HG03575 (cell line): ENCODE results near the gene FCHSD2.
"Not testable (repeated sequence)": the region's sequence is repeated elsewhere in the genome, so short reads cannot be mapped to it uniquely, and the experiment has no call there.

ENCODE experiments used
- ATAC-seq: cut with Tn5 transposase; IDR thresholded peaks from one replicate; pipeline ENCODE4 v1.9.1; 2021; ENCODE audit not compliant: unreplicated experiment, insufficient number of reproducible peaks, low FRiP score; ENCODE audit errors: extremely low read depth

FCHSD2 gene

DNA sequence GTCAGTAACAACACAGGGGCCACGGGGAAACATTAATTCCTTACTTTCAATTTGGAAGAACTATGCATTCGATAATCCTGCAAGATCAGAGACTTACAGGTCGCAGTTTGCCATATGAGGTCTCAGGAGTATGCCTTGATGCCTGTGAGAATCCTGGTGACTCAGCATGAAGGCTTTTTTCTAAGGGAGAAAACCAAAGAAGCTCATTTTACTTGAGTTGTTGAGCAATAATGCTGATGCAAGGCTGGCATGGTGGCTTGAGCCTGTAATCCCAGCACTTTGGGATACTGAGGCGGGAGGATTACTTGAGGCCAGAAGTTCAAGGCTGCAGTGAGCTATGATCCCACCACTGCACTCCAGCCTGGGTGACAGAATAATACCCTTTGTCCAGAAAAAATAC lies 301.3 kb downstream of the FCHSD2 start:
- ATAC-seq = no peak

DNA sequence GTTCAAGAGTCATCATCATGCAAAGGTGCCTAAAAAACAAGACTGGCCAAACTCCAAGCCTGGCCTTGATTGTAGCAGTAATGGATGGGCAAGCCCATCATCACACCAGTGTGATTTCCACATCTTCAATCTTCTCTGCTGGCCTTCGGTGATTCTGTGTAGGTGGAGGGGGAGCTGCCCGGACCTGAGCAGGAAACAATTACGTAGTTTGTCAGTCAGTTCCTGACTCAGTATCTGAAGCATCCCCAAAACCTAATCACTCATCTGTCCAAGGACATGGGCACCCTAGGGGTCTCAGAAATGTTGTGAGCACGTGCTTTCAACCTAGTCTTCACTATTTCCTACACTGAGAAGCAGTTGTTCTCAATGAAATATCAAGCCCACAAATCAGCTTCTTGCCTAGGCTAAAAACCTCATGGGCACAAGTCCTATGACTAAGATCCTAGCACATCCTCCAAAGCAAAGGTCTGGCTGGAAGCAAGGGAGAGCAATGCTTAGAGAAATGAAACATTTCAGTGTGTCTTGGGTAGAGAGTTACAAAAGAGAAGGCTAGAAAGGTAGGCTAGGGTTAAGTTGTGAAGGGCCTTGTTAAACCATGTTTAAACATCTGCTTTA lies 303.3 kb downstream of the FCHSD2 start:
- no peak for ATAC-seq

DNA sequence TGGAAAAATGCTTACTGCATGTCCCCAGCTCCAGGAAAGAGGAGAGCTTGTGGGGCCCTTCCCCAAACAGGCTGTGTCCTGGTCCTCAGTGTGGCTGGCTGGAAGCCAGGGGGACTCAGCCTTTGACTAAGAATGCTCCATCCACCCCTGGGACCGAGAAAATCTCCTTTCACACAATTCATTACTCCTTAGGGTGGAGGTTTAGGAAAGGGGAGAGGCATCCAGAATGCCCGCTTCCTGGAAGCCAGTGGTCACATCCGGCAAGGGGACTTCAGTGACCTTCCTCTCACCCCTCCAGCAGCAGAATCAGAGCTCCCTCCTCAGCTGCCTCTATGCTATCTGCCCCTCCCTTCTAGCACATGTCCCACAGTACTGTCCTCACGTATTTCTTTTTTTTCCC lies 306.0 kb downstream of the FCHSD2 start:
- ATAC-seq = no peak

DNA sequence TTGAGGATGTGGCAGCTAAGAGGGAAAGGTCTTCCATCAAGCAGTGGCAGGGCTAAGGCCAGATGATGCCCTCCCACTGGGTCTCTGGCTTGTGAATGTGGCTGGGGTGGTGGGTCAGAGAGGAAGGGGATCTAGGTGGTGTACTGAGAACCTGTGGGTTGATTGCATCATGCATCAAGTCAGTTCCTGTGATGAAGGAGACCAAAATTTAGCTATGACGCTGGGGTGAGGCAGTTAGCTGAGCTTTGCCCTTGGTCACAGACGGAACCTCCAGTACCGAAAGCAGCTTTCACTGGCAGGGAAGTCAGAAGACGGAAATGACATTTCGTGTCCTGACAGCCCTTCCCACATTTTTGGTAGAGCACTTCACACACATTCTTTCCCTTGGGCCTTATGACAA lies 307.2 kb downstream of the FCHSD2 start:
- ATAC-seq = no peak

DNA sequence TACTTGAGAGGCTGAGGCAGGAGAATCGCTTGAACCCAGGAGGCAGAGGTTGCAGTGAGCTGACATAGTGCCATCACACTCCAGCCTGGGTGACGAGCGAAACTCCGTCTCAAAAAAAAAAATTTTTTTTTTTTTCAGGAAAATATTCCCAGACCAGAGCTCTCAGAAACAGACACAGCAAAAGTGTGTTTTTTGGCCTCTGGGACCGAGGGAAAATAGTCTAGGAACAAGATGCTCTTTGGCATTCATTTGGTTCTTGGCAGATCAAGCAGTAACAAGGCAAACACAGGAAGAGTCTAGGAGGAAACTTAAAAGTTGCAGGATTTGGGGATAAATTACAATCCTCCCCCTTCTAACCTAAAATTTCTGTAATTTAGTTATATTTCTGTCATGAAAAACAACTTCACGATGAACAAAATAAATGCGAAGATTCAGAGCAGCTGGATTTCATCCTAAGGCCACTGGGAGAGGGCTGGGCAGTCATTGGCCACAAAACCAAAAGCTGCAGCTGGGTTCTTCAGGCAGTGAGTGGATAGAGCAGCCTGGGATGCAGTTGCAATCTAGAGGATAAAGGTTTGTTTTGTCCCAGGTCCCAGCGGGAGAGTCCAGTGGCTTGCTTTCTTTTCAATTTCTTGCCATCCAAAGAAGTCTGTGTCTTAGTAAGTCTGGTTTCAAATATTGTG lies 308.2 kb downstream of the FCHSD2 start:
- ATAC-seq = no peak

DNA sequence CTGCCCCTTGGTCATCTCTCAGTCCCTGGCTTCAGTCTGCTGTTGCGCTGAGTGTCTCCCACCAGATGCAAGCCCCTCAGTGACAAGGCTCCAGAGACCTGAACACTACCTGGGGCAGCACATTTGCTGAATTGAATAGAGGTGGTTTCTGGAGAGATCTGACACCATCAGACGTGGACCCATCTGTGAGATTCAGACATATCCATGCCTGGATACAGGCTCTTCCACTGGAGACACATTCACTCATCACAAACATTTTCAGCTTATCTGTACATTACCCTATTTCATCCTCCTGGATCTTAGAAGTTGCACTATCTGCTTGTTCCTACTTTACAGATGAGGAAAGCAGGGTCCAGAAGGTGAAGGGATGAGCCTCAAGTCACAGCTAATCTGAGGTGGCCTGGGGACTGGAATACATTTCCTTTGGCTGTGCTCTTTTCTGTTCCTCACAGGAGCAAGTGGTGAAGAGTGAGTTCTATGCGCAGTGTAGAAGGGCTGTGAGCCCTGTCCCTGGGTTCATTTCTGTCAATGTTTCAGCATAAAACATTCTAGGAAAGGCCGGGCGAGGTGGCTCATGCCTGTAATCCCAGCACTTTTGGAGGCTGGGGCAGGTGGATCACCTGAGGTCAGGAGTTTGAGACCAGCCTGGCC lies 308.9 kb downstream of the FCHSD2 start:
- ATAC-seq = no peak

DNA sequence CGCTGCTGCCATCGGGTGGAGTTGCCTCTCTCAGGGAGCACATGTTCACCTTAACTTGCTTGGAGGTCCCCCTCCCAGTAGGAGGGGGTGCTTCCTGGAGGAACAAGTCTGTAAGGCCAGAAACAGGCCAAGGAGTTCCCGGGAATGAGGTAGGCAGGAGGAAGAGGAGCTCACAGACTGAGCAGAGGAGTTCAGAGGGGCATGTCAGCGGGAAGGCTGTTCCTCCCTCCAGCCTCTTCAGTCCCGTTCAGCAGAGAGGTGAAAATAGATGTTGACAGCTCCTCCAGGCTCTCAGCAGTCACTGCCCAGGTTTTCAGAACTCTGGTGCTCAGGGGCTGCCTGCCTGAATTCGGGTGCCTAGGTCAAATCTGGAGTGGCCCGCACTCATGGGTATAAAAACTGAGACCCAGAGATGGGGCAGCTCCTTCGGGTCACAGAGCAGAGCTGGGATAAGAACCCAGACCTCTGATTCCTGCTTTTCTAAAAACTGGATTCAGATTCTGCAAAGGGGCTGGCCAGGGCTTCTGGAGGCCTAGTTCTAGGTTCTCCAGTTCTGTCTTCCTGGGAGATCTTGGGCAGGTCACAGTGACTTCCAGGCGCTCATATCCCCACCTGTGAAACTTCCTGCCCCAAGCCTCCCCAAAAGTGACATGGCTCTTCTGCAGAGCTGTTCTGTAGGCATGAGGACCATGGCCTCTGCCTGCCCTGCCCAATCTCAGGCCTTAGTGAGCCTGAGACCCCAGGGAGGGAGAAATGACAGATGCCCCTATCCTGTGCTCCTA lies 309.6 kb downstream of the FCHSD2 start:
- ATAC-seq = no peak

DNA sequence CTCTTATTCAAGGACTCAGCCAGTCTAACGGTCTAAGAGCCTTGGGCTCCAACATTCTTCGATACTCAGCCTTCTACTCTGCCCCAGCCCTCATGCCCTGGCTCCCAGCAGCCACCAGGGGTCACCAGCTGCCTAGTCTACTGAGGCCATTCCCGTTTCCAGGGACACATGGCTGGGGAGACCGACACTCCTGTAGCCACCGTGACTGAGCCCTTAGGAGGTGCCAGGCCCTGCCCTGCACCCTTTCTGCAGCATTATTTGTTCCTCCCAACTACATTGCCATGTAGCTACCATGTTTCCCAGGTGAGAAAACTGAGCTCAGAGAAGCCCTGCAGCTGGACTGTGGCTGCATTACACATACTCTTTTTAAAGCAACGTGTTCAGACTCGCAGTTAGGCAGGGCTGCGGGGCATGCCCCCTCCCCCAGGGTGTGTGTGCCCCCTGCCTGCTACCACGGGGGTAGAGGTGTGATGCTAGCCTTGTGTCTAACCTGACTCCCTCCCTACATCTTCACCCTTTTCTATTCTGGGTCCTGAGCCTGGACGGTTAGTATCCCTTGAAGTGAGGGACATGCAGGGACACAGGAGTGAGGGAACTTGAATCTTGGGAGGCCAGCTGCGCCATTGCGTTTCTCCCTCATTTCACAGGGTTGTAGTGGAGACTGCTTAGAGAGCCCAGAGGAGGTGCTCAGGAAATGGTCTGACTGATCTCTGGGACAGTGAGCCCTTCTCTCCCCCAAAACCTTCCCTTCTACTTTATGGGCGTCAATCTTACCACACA lies 310.4 kb downstream of the FCHSD2 start:
- ATAC-seq = no peak

DNA sequence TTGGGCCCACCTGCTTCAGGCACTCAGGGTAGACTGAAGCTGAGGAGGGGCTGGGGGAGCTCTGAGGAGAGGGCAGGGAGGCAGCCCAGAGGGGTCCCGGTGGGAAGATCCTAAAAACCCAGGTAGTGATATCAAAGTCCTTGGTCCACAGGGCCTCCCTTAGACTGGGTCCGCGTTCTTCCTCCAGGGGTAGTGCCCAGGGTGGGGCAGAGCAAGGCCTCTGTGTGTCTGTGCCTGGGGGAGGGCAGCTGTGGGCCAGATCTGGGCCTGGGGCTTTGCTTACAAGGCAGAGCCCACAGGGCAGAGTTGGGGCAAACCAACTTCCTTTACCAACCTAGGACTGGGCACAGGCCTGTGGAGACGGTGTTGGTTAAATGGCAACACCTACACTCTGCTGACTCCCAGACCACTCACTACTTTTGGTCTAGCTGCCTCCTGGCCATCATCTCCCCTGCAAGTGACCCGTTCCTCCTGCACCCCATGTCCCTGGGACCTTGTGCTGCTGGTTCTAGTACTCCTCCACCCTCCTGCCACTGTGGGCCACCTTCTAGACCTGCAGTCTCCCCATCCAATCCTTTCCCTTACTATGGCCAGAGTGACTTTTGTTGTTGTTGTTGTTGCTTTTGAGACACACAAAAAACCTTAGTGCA lies 312.1 kb downstream of the FCHSD2 start:
- no peak for ATAC-seq

DNA sequence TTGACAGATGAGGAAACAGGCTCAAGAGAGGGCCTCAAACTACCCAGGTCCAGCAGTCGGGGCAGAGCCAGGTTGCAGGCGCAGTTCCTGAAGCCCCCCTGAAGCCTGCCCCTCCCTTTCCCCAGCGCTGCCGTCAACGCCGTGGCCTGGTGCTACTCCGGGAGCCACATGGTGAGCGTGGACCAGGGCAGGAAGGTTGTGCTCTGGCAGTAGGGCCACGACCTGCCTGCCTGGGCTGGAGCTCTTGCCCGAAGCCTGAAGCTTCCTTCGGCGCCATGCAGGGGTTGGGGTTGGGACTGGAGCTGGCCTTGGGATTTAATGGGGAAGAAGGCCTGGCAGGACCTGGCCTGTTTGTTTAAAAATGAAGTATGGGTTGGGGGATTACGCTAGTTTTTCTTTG lies 312.9 kb downstream of the FCHSD2 start:
- no peak for ATAC-seq

DNA sequence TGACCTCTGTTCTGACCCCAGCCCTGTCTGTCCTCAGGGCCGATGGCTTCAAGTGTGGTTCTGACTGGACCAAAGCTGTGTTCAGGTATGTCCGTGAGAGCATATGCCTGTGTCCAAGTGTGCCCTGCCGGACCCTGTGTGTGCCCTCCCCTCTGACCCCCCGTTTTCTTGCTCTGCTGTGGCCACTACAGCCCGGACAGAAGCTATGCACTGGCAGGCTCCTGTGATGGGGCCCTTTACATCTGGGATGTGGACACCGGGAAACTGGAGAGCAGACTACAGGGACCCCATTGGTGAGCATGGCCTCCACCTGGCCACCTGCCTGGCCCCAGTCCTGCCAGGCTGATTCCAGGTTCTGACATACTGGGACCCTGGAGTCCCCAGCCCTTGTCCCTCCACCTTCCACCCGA lies 313.4 kb downstream of the FCHSD2 start:
- ATAC-seq = no peak

DNA sequence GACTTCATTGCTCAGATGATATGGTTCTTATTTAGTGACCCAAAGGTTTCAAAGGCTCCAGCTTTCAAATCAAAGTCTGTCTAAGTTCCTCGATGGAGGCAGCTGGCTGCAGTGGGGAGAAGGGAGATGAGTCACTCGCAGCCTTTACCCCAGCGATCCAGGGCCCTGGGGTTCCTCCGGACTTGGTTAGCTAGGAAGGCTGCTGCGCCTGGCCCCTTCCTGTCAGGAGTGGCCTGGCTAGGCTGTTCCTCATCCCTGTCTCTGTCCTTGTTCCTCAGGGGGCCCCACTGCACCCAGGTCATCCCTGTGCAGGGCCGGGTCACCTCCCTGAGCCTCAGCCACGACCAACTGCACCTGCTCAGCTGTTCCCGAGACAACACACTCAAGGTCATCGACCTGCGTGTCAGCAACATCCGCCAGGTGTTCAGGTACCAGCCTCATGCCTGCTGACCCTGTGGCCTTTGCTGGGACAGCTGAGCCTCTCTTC lies 314.0 kb downstream of the FCHSD2 start:
- ATAC-seq = no peak

DNA sequence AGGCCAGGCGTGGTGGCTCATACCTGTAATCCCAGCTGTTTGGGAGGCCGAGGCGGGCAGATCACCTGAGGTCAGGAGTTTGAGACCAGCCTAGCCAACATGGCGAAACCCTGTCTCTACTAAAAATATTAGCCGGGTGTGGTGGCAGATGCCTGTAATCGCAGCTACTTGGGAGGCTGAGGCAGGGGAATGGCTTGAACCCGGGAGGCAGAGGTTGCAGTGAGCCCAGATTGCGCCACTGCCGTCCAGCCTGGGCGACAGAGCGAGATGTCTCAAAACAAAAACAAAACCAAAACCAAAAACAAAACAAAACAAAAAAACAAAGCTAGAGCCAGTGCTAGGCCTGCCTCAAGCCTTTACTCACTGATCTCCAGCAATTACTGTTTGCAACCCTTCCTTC lies 314.5 kb downstream of the FCHSD2 start:
- ATAC-seq = not testable (repeated sequence)

DNA sequence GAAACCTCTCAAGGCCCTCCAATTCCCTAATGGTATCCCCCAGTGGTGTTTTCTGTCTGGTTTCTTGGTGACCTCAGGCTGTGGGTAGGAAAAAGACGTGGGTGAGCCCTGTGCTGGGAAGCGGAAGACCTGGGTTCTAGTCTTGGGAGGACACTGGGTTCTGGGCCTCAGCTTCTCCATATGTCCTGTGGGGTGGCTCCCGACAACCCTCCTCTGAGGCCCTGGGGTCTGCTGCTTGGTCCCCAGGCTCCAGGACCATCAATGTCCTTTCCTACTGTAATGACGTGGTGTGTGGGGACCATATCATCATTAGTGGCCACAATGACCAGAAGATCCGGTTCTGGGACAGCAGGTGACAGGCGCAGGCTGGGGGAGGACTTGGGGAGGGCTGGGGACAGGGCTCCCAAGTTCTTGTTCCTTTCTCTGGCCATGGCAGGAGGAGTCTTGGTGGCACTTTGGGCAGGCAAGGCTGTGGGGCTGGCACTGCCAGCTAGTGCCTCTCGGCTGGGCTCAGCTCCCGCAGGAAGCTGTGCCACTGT lies 315.1 kb downstream of the FCHSD2 start:
- ATAC-seq = no peak

DNA sequence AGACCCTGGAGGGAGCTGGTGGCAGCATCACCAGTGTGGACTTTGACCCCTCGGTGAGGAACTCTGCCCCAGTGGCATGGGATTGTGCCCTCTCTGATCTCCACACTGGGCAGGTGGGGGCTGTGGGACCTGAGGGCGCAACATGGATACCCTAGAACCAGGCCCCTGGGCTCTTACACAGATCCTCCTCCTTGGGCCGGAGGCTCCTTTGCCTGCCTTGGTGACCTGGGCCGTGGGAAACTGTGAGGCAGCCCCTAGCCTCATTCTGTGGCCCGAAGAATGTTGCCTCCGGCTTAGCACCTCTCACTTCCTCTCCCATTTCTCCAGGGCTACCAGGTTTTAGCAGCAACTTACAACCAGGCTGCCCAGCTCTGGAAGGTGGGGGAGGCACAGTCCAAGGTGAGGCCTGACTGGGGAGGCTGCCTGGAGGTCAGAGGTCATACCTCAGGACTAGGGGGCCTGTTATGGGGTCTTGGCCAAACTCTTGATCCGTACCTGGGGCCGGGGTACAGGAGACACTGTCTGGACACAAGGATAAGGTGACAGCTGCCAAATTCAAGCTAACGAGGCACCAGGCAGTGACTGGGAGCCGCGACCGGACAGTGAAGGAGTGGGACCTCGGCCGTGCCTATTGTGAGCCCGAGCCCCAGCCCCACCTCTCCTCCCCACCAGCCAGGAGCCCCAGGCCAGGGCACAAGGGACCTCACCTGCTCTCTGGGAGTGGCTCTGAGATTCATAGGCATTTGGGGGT lies 315.8 kb downstream of the FCHSD2 start:
- ATAC-seq = no peak

DNA sequence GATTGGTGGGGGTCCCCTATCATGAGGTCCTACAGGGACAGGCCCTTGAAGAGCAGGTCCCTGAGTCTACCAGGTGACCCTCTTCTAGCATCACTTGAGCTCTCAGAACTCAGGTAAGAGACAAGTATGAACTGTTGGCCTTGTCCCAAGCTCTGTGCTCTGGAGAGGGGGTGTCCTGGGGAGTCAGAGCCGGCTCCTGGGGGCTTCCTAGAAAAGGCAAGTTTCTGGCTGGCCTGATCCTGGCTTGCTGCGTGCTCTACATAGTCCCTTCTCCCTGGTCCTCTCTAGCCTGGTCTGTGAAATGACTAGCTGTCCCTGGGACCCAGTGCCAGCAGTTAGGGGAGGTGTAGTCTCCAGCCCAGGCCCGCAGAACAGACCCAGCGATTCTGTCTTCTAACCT lies 316.5 kb downstream of the FCHSD2 start:
- no peak for ATAC-seq

DNA sequence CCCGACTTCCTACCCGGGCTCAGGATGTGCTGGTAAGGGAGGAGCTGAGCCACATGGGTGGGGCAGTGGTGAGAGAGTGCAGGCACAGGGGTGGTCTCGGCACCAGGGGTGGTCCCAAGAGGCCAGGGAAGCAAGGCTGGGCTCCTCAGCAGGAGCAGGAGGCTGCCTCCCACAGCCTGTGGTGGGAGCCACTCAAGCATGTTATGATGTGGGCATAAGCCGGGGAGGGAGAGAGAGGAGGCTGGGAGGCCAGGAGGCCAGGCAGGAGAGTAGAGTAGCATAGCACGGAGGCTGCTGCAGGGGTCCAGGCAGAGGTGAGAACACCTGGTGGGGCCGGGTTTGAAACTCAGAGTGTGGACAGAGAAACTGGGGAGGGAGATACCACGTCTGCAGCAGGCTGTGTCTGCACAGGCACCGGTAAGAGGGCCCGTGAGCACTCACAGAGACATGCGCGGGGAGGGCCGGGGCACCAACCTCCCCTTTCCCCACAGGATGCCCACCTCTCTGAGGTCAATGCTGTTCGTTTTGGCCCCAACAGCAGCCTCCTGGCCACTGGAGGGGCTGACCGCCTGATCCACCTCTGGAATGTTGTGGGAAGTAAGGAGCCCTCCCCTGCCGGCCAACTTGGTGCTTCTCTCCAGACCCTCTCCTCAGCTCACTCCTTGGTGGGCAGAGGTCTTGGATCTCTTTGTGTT lies 317.2 kb downstream of the FCHSD2 start:
- ATAC-seq = no peak
